ENCODE results near the gene FAM210B. TPM values are rescaled to one million over a fixed set of nuclear protein-coding genes. Genes with fewer than 3 reads are reported as not detected.
"Not testable (repeated sequence)": the region's sequence is repeated elsewhere in the genome, so short reads cannot be mapped to it uniquely, and the experiment has no call there.

The FAM210B gene
- total RNA-seq (2014; rRNA removed; shearing (Covaris generic)), result 7.1 and 8.4 TPM in 2 replicates
- 18.3 and 20.7 TPM in 2 replicates for polyA plus RNA-seq (2015; cell fraction: cytosol; rRNA removed)
- 9.2 and 9.4 TPM in 2 replicates for polyA plus RNA-seq (2015; cell fraction: nucleus; rRNA removed)

- peak; percentile 76 for DNase-seq (ENCODE audit: low read depth)
Observed at GRCh38 chr20:56358600-56359211, at the start of gene FAM210B. TSS of gene FAM210B (plus strand) at chr20:56358974. CDS start at chr20:56359006, 32 bp downstream.

GRCh38 chr20:56316051-56316450 is 42.7 kb upstream of the FAM210B start:
- no peak for DNase-seq (ENCODE audit: low read depth)

GRCh38 chr20:56316483-56316882 is 42.3 kb upstream of the FAM210B start:
- no peak for DNase-seq (ENCODE audit: low read depth)

- DNase-seq (ENCODE audit: low read depth), result no peak
Observed at GRCh38 chr20:56322681-56323080, 36.1 kb upstream of the FAM210B start.

- DNase-seq (ENCODE audit: low read depth), result no peak
Observed at GRCh38 chr20:56323206-56323605, 35.6 kb upstream of the FAM210B start.

GRCh38 chr20:56323656-56324055 is 35.1 kb upstream of the FAM210B start:
- no peak for DNase-seq (ENCODE audit: low read depth)

GRCh38 chr20:56324806-56325205 is 34.0 kb upstream of the FAM210B start:
- no peak for DNase-seq (ENCODE audit: low read depth)

- DNase-seq (ENCODE audit: low read depth), result no peak
Observed at GRCh38 chr20:56328861-56329260, 29.9 kb upstream of the FAM210B start.

GRCh38 chr20:56336709-56337108 is 22.1 kb upstream of the FAM210B start:
- not testable (repeated sequence) for DNase-seq (ENCODE audit: low read depth)

GRCh38 chr20:56342783-56343182 is 16.0 kb upstream of the FAM210B start:
- DNase-seq (ENCODE audit: low read depth), result no peak

- peak; percentile 29 for DNase-seq (ENCODE audit: low read depth)
Observed at GRCh38 chr20:56343861-56344381, 14.9 kb upstream of the FAM210B start.

GRCh38 chr20:56345911-56346310 is 12.9 kb upstream of the FAM210B start:
- DNase-seq (ENCODE audit: low read depth), result no peak

GRCh38 chr20:56347628-56348304 is 11.0 kb upstream of the FAM210B start:
- no peak for DNase-seq (ENCODE audit: low read depth)

- DNase-seq (ENCODE audit: low read depth), result no peak
Observed at GRCh38 chr20:56348305-56348693, 10.5 kb upstream of the FAM210B start.

GRCh38 chr20:56348746-56349145 is 10.0 kb upstream of the FAM210B start:
- no peak for DNase-seq (ENCODE audit: low read depth)

GRCh38 chr20:56350842-56351241 is 7.9 kb upstream of the FAM210B start:
- DNase-seq (ENCODE audit: low read depth), result peak; percentile 69

GRCh38 chr20:56352345-56353055 is 6.3 kb upstream of the FAM210B start:
- no peak for DNase-seq (ENCODE audit: low read depth)

GRCh38 chr20:56353356-56353755 is 5.4 kb upstream of the FAM210B start:
- no peak for DNase-seq (ENCODE audit: low read depth)

- no peak for DNase-seq (ENCODE audit: low read depth)
Observed at GRCh38 chr20:56358070-56358469, 704 bp upstream of the FAM210B start.

GRCh38 chr20:56359212-56360132 is 698 bp downstream of the FAM210B start:
- peak; percentile 45 for DNase-seq (ENCODE audit: low read depth)

Measured in HT1080 (cell line).